HG03439 (cell line): ENCODE measurements around the gene PHF2.

Experiments used
- ATAC-seq: cut with Tn5 transposase; IDR thresholded peaks from one replicate; pipeline ENCODE4 v1.9.1; 2021; ENCODE audit warnings: mild to moderate bottlenecking, moderate library complexity; ENCODE audit not compliant: unreplicated experiment

The PHF2 gene

GRCh38 chr9:93576258-93577077, at the start of gene PHF2:
Gene PHF2, plus strand, starts transcription at chr9:93576584. Its CDS starts 190 bp downstream, at chr9:93576774.
- ATAC-seq, result no peak

DNA sequence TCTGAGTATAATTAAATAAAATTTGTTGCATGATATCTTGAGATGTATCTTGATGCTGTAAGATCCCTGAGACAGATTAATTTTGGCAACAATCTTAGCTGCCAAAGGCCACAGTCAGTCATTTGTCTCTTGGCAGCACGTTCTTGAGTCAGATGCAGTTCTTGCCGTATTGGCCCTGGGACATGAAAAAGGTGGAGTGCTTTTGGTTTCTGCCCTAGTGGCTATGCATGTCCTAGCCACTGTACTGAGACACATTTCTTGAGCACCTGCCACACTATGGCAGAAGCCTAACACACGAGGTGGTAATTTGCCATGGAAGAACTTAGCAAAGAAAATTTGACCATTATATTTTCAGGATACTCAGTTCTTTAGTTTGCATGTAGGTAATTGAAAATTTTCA, 45.0 kb upstream of the PHF2 start:
- no peak for ATAC-seq

- no peak for ATAC-seq
Measured at GRCh38 chr9:93532141-93532540, 44.2 kb upstream of the PHF2 start.

- no peak for ATAC-seq
Measured at GRCh38 chr9:93533863-93534262, 42.5 kb upstream of the PHF2 start.

GRCh38 chr9:93536167-93536566, 40.2 kb upstream of the PHF2 start:
- no peak for ATAC-seq

- no peak for ATAC-seq
Measured at GRCh38 chr9:93536874-93537273, 39.5 kb upstream of the PHF2 start.

GRCh38 chr9:93540305-93540704, 36.1 kb upstream of the PHF2 start:
- no peak for ATAC-seq

DNA sequence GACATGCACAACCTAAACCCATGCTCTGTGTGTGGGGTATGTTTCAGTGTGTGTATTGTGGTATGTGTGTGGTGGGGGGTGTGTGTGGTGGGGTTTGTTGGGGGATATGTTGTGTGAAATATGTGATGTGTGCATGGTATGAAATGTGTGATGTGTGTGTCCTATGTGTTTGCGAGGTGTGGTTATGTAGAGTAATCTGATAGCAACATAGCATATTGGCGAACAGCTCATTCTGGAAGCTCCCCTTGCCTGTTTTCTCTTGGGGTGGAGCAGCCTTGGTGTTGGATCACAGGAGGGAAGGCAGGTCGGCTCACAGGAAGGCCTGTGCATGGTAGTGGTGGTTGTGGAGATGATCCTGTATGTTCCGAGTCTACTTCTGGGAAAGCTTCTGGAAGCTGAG, 35.4 kb upstream of the PHF2 start:
- no peak for ATAC-seq

- no peak for ATAC-seq
Measured at GRCh38 chr9:93541581-93542349, 34.6 kb upstream of the PHF2 start.

- ATAC-seq, result no peak
Measured at GRCh38 chr9:93543117-93543516, 33.3 kb upstream of the PHF2 start.

DNA sequence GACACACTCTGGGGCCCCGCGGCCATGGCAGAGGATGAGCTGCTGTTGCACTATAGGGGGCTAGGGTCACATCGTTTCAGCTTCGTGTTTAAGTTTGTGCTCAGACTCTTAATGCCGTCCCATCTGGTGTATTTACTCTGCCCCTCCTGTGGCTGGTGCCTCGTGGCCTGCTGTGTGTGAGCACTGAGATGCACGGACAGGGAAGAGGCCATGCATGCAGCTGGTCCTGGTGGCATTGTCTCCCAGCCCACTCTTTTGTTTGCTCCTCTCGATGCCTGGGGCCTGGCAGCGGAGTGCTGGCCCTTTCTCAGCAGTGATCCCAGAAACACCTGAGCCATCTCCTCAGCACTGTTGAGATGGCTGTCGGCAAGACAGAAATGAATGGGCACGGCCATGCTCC, 30.0 kb upstream of the PHF2 start:
- no peak for ATAC-seq

DNA sequence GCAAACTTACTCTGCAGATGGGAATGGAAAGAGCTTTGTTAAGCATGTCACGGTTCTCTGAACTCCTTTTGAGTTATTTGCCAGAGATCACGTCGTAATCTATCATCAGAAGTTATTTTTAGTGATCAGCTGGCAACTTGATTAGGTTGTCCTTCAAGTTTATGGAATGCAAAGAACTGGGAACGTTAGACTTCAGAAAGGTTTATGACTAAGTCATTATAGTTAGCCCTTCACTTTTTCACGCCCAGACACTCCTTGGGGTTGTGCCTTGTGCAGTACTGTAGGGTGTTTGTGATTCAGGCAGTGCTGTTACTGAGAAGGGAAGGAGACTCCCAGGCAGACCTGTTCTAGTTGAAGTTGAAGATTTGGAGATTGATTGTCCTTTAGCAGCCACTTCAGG, 26.8 kb upstream of the PHF2 start:
- no peak for ATAC-seq

DNA sequence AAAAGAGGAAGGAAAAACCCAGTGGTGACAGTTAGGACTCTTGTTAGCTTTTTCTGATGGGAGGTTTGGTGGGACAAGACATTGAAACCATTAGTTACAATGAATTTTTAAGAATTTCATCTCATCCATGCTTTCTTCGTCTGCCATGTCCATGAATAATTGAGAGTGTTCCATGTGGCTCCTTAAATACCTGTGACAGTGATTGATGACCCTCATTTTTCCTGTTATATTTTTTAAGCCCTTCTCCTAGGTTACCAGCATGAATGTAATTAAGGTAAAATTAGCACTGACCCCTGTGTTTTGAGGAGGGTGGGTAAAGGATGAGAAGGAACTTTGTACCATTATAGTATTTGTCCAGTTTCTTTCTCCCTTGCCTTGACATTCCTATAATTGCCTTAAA, 23.5 kb upstream of the PHF2 start:
- ATAC-seq, result no peak

DNA sequence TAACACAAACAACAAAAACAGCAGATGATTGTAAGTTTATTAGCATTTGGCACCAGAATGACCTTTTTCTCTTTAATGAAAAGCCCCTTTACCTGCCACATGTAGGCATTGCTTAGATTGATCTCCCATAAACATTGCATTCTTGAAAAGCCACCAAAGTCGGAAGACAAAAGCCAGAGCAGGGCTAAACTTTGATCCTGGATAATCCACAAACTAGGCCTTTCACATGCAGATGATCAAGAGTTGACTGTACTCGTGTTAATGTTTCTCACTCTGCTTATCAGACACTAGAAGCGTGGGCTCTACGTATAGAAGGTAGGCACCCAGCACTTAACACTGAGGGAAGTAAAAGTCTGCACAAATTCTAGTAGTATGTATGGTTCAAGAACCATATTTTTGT, 21.0 kb upstream of the PHF2 start:
- no peak for ATAC-seq

DNA sequence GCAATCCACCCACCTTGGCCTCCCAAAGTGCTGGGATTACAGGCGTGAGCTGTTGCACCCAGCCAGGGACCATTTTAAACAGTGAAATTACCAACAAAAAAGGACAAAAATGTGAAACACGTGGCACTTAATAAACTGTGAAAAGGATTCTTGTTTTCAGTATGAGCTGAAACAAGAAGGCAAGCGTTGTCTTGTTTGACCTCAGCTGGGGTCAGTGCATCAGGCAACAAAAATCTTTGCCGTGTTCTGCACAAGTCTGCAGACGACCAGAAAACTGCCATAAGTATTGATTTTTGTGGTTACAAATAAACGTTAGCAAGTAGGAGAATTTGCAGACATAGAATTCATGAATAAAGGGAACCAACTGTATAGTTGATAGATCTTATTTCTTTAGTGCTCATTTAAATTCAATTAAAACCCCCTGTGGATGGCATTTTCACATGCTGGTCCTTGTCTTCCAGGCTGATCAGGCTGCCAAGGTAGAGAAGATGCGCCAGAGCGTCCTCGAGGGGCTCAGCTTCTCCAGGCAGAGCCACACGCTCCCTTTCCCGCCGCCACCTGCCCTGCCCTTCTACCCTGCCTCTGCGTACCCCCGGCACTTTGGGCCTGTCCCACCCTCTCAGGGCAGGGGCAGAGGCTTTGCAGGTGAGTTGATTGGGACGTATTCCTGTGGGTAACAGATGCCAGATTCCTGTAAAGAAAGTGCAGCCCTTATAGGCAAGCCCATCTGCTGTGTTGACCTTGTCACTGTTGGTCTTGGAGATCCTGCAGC, 18.8 kb upstream of the PHF2 start:
- ATAC-seq, result no peak

DNA sequence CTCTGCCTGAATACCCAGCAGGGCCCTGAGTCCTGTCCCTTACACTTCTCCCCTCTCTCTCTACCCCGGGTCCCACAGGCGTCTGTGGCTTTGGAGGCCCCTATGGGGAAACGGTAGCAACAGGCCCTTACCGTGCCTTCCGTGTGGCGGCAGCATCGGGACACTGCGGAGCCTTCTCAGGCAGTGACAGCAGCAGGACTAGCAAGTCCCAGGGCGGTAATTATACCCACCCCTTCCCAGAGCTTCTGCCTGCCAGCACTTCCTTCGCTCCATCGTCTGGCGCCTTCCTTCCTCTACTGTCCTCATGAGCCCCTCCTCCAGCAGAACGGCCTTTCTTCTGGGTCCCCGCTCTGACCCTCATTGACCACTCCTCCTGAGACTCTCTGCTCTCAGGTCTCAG, 17.9 kb upstream of the PHF2 start:
- ATAC-seq, result no peak

DNA sequence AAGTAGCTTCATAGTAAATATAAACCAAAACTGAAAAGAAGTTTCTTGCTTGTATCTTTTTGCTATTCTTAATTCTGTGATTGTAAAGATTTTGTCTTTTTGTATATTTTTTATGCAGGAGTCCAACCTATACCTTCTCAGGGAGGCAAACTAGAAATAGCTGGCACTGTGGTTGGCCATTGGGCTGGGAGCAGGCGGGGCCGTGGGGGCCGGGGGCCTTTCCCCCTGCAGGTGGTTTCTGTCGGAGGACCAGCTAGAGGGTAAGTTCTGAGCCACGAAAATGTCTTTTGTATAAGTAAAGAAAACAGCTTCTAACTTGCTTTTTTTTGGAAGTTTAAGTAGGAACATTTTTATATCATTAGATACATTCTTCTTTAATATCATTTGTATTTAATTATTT, 15.4 kb upstream of the PHF2 start:
- no peak for ATAC-seq

DNA sequence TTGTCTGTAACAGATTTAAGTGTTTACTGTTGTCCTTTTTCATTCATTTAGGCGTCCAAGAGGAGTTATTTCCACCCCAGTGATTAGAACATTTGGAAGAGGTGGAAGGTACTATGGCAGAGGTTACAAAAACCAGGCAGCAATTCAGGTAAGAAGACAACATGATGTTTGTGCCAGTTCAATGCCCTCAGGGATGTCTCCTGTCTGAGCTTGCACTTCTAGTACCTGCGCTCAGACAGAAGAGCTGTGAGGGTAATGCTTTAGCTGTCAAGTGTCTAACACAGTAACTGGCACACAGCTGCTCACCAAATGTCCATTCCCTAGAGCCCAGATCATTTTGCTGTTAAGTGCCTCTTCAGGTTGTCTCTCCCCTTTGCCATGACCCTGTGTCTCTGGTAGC, 14.2 kb upstream of the PHF2 start:
- ATAC-seq, result no peak

DNA sequence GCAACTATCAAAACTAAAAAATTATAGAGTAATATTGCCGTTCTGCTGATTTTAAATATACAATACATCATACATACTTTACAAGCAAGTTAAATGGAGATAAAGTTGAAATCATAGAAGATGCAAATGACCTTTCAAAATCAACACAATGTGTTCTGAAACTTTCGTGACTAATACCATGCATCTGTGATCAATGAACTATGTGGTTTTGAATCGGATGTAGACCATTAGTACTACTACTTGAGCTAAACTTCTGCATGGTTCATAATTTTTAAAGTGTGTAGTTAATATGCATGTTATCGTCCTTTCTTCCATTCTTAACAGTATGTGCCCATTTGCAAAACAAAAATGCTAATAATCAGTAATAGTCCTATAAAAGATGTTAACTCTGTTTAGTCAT, 11.3 kb upstream of the PHF2 start:
- no peak for ATAC-seq

- ATAC-seq, result peak; percentile 91
Measured at GRCh38 chr9:93566408-93567270, 9.7 kb upstream of the PHF2 start.
